Bronchial epithelial cell (primary cell): Measurements from ENCODE around the gene EIF2D. TPM values are rescaled to one million over a fixed set of nuclear protein-coding genes. Genes with fewer than 3 reads are reported as not detected.

Experiments
- DNase-seq: peaks from one replicate; pipeline ENCODE4 v3.0.0-alpha.2; 2010; ENCODE audit warnings: low read depth
- FAIRE-seq: peaks from 2 replicates; lab custom pipeline; 2011; peaks lifted over from hg19 to GRCh38; lab: Jason Lieb, UNC
- H3K27me3 ChIP-seq: 2 replicates; pipeline ENCODE4 v1.5.1; 2011; ENCODE audit warnings: low read length; ENCODE audit not compliant: control insufficient read depth, insufficient read depth
- H3K36me3 ChIP-seq: 2 replicates; pipeline ENCODE4 v1.5.1; 2011; ENCODE audit warnings: low read length; ENCODE audit not compliant: control insufficient read depth, insufficient read depth
- H3K4me3 ChIP-seq: 2 replicates; pipeline ENCODE4 v1.5.1; 2011; ENCODE audit warnings: mild to moderate bottlenecking, low read depth, low read length, control low read depth
- total RNA-seq: library from RNA; depleted of rRNA; stranded (reverse); fragments of >200 nt; gene quantifications from 2 replicates; pipeline ENCODE4 v1.2.1, GENCODE V29; 2014
- TF ChIP-seq, protein P1 (sequence below): IDR thresholded peaks from 2 replicates; pipeline ENCODE4 v1.5.1; 2011; ENCODE audit warnings: mild to moderate bottlenecking, moderate library complexity, low read length, control low read depth, inconsistent platforms; ENCODE audit not compliant: insufficient read depth, severe bottlenecking

EIF2D gene
- total RNA-seq, 1 donor from 2014 or later: 56.1 TPM

DNA sequence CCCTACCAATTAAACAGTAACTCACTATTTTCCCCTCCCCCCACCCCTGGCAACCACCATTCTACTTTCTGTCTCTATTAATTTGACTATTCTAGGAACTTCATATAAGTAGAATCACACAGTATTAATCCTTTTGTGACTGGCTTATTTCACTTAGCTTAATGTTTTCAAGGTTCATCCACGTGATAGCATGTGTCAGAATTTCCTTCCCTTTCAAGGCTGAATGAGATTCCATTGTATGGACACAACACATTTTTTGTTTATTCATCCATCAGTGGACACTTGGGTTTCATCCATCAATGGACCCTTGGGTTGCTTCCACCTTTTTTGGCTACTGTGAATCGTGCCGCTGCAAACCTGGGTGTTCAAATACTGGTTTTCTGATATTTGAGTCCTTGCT, 41.7 kb downstream of the EIF2D start:
- H3K4me3 ChIP-seq: no peak overlapping the region
- FAIRE-seq (no peak), DNase-seq (no peak)
- no peaks in the 10 kb centered on the region for H3K27me3 ChIP-seq
- TF ChIP-seq, protein P1, sequence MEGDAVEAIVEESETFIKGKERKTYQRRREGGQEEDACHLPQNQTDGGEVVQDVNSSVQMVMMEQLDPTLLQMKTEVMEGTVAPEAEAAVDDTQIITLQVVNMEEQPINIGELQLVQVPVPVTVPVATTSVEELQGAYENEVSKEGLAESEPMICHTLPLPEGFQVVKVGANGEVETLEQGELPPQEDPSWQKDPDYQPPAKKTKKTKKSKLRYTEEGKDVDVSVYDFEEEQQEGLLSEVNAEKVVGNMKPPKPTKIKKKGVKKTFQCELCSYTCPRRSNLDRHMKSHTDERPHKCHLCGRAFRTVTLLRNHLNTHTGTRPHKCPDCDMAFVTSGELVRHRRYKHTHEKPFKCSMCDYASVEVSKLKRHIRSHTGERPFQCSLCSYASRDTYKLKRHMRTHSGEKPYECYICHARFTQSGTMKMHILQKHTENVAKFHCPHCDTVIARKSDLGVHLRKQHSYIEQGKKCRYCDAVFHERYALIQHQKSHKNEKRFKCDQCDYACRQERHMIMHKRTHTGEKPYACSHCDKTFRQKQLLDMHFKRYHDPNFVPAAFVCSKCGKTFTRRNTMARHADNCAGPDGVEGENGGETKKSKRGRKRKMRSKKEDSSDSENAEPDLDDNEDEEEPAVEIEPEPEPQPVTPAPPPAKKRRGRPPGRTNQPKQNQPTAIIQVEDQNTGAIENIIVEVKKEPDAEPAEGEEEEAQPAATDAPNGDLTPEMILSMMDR: no peak
- no peaks in the 10 kb centered on the region for H3K36me3 ChIP-seq

DNA sequence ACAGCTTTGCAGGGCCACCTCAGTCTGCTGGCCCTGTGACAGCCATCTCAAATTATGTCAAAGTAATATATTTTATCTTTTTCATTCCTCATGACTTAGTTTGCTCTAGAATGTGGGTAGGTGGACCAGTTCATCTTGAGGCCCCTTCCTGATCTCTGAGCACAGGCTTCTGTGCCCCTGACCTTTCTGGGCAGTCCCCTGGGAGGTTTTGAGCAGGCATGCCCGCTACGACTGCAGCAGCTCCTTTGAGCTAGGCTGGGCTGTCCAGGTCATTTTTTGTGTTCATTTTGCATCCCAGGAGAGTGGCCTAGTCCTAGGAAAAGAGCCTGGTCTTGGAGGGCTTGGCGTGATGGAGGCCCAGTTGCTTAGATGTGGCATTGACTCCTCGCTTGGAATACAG, 42.7 kb downstream of the EIF2D start:
- TF ChIP-seq, protein P1: no peak
- Histone ChIP-seq H3K27me3 (no peaks in the 10 kb centered on the region), H3K36me3 (no peaks in the 10 kb centered on the region), H3K4me3 (no peak overlapping the region)
- DNase-seq (no peak), FAIRE-seq (no peak)

DNA sequence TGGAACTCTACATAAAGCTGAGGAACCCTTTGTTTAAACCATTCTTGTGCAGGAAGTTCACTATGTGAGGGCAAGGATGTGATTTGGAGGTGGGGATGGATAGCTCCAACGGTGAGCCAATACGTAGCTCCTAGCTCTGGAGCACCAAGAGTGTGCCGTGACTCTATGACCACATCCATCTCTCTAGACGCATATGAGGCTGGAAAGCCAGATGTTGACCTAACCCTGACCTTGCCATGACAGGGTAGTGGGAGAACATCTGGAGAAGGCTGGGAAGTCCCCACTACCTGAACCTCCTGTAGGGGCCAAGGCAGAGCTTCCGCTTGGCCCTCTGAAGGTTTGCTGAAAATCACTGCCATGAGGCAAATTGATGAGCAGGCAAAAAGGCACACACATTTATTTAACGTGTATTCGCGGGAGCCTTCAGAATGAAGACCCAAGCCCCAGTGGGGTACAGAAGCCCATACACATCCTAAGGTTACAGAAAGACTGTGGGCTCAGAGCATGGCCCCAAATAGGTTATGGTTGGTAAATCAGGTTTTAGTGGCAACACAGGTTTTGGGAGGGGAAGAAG, 43.4 kb downstream of the EIF2D start:
- TF ChIP-seq, protein P1: no peak
- FAIRE-seq: no peak
- no peaks in the 10 kb centered on the region for H3K36me3 ChIP-seq
- DNase-seq: no peak
- no peaks in the 10 kb centered on the region for H3K27me3 ChIP-seq
- no peak overlapping the region for H3K4me3 ChIP-seq

DNA sequence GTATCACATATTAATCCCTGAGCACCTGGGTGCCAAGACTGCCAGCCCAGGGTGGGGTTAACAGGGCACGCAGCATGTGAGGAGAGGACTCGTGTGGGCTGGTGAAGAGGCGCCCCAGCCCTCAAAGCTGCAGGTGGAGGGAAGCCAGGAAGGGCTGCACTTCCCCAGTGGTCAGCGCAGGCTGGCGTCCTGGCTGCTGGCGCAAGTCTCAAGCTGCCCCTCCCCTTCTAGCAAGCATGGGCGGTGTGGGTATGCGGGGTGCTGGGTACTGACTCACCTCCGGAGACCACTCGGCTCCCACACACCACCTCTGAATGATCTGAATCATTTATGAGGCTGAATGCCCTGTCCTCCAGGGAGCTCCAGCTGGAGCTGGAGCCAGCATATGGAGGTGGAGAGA, 44.0 kb downstream of the EIF2D start:
- Histone ChIP-seq H3K27me3 (no peaks in the 10 kb centered on the region), H3K36me3 (no peaks in the 10 kb centered on the region)

DNA sequence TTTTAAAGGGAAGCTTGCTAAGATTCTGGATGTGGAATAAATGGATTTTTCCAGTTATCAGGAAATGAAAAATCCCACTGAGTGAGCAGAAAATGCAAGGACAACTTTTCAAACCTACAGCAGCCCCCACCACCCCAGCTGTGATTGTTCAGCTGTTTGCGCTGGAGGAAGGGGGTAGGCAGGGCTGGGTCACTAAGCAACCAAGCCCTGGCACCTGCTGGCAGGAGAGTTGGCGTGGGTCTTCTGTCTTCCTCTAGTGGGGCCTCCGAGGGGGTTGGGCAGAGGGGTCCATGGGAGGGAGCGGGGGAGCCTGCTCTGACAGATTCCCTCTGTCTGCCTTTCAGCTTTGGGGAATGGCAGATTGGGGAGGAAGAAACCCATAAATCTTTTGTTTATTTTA, 45.3 kb downstream of the EIF2D start:
- Histone ChIP-seq H3K27me3 (no peaks in the 10 kb centered on the region), H3K4me3 (no peak overlapping the region), H3K36me3 (no peaks in the 10 kb centered on the region)
- DNase-seq (no peak), FAIRE-seq (no peak)
- TF ChIP-seq, protein P1: no peak

More for the DNA sequence above, 44.0 kb downstream of the EIF2D start:
- TF ChIP-seq, protein P1: no peak
- no peak overlapping the region for H3K4me3 ChIP-seq
- FAIRE-seq: no peak
- no peak for DNase-seq

DNA sequence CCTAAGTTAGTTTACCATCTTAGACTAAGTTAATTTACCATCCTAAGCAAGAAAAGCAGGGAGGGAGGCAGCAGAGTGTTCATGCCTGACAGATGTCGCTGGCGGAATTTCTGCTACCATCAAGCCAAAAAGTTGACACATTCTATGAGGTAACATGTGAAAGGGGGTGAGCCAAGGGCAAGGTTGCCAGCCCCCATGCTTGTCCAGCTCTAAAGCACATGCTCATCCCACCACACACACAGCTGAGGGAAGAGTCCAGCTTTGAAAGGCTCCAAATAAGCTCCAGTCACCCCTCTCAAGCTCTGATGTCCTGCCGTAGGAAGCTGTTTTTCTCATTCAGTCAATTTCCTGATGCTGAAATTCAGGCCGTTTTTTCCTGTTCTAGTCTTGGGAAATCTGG, 46.3 kb downstream of the EIF2D start:
- DNase-seq: no peak
- TF ChIP-seq, protein P1: no peak
- FAIRE-seq: no peak
- Histone ChIP-seq H3K36me3 (no peaks in the 10 kb centered on the region), H3K27me3 (no peaks in the 10 kb centered on the region), H3K4me3 (no peak overlapping the region)
